Lower leg skin (tissue), 3 donors: Measurements from ENCODE around the gene PPP1R26.

Experiments
- CTCF ChIP-seq, 3 donors: fragments of 450-650 bp; IDR thresholded peaks; one replicate each; pipeline ENCODE4 v1.5.1; 2016; ENCODE audit warnings: antibody characterized with exemption in 3 of 3, mild to moderate bottlenecking in 3 of 3, moderate library complexity in 2 of 3
- POLR2A ChIP-seq, 2 donors: fragments of 450-650 bp; IDR thresholded peaks; one replicate each; pipeline ENCODE4 v1.6.1; 2016 to 2017; ENCODE audit warnings: antibody characterized with exemption in 2 of 2, mild to moderate bottlenecking in 1 of 2, moderate library complexity in 1 of 2

GRCh38 chr9:135455401-135456030 lies 24.1 kb upstream of the PPP1R26 start:
- no peak for TF ChIP-seq CTCF (IDR thresholded peaks at IDR 0.05)
- TF ChIP-seq POLR2A (IDR thresholded peaks at IDR 0.05): no peak
